Measurements from ENCODE around the gene SULT2B1.
"Not testable (repeated sequence)": the region's sequence is repeated elsewhere in the genome, so short reads cannot be mapped to it uniquely, and the experiment has no call there.

Gene SULT2B1

GRCh38 chr19:48524732-48525131 lies 27.2 kb upstream of the SULT2B1 start:
- in situ Hi-C loops (cut with MboI; ENCODE audit: low sequenced_read_pairs): no loop called here

GRCh38 chr19:48529156-48529555 lies 22.8 kb upstream of the SULT2B1 start:
- in situ Hi-C loops (cut with MboI; ENCODE audit: low sequenced_read_pairs): no loop called here

DNA sequence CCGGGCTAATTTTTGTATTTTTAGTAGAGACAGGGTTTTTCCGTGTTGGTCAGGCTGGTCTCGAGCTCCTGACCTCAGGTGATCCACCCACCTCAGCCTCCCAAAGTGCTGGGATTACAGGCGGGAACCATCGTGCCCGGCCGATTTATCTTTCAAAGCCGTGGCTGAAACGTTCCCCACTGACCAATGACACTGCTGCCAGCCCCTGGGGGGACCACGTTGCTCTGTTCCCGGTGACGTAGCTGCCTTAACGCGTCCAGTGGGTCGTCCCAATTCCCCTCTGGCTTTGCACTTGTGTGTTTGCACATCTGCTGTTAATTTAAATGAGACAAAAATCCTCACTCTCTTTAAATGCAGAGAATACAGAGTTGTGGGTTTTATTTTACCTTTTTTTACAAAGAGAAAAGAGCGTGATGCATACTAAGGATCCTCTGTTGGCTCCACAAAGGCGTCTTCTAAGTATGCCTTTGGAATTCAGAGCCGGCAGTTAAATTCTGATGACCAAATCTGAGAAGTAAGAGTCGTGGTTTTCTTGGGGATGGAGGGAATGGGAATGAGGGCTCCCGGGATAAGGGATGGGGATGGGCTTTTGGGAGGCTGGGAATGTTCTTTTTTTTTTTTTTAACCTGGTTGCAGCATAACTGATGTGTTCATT lies 21.8 kb upstream of the SULT2B1 start:
- in situ Hi-C loops (cut with MboI; ENCODE audit: low sequenced_read_pairs): no loop called here

- in situ Hi-C loops (cut with MboI; ENCODE audit: low sequenced_read_pairs): no loop called here
Observed at GRCh38 chr19:48530770-48531169, 21.2 kb upstream of the SULT2B1 start.

DNA sequence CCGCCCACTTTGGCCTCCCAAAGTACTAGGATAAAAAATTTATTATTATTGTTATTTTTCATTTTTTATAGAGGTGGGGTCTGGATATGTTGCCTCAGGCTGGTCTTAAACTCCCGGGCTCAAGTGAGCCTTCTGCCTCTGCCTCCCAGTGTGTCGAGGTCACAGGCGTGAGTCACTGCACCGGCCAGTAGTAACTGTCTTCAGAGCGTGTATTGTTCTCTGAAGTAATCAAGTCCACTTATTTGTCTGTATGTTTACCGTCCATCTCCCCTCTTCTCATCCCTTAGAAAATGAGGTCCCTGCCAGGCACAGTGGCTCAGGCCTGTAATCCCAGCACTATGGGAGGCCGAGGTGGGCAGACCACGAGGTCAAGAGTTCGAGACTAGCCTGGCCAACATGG lies 18.2 kb upstream of the SULT2B1 start:
- in situ Hi-C loops (cut with MboI; ENCODE audit: low sequenced_read_pairs): no loop called here

GRCh38 chr19:48537541-48537940 lies 14.4 kb upstream of the SULT2B1 start:
- in situ Hi-C loops (cut with MboI; ENCODE audit: low sequenced_read_pairs): no loop called here

DNA sequence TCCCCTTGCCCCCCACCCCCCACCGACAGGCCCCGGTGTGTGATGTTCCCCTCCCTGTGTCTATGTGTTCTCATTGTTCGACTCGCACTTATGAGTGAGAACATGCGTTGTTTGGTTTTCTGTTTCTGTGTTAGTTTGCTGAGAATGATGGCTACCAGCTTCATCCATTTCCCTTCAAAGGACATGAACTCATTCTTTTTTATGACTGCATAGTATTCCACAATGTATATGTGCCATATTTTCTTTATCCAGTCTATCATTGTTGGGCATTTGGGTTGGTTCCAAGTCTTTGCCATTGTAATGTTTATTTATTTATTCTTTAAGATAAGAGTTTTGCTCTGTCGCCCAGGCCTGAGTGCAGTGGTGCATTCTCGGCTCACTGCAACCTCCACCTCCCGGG lies 13.9 kb upstream of the SULT2B1 start:
- in situ Hi-C loops (cut with MboI; ENCODE audit: low sequenced_read_pairs): not testable (repeated sequence)

DNA sequence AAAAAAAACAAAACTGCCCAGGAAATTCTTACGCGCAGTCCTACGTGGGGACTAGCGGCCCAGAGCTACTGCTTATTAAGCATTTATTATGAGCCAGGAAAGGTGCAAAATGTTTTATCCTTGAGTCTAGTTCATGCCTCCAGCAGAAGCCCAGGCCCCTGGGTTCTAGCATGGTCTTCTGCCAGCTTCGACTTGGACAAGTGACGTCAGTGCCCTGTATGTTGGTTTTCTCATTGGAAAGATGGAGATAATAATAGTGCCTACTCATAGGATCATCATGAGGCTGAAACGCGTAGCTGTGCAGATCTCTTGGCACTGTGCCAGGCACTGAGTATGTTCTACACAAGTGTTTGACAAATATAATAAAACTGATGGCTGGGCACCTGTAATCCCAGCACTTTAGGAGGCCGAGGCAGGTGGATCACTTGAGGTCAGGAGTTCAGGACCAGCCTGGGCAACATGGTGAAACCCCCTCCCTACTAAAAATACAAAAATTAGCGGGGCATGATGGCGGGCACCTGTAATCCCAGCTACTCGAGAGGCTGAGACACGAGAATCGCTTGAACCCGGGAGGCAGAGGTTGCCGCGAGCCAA lies 12.4 kb upstream of the SULT2B1 start:
- in situ Hi-C loops (cut with MboI; ENCODE audit: low sequenced_read_pairs): no loop called here

DNA sequence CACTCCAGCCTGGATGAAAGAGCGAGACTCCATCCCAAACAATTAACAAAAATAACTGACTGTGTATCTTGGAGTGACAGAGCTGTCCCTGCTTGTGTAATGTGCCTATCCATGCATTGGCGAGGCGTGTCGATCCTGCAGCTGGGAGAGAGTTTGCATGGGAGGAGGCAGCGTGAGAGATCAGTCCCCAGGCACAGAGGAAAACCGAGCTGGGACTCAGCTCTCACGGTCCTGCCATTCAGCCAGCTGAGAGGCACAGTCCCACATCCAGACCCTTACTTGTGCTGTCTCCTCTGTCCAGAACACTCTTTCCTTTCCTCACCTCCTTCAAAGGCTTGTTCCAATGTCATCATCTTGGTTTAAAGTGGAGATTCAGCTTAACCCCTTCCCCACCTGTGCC lies 11.9 kb upstream of the SULT2B1 start:
- in situ Hi-C loops (cut with MboI; ENCODE audit: low sequenced_read_pairs): no loop called here

DNA sequence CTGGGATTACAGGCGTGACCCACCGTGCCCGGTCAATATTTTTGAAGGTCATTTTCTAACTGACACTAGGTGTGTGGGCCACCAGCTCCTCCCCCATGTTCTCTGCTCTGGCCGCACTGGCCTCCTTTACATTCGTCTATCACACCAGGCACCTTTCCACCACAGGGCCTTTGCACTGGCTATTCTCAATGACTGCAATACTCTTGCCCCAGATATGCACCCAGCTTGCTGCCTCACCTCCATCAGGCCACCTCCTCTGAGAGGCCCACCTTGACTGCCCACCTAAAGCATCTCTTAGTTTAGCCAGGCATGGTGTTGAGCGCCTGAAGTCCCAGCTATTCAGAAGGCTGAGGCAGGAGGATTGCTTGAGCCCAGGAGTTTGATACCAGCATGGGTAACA lies 10.2 kb upstream of the SULT2B1 start:
- in situ Hi-C loops (cut with MboI; ENCODE audit: low sequenced_read_pairs): no loop called here

DNA sequence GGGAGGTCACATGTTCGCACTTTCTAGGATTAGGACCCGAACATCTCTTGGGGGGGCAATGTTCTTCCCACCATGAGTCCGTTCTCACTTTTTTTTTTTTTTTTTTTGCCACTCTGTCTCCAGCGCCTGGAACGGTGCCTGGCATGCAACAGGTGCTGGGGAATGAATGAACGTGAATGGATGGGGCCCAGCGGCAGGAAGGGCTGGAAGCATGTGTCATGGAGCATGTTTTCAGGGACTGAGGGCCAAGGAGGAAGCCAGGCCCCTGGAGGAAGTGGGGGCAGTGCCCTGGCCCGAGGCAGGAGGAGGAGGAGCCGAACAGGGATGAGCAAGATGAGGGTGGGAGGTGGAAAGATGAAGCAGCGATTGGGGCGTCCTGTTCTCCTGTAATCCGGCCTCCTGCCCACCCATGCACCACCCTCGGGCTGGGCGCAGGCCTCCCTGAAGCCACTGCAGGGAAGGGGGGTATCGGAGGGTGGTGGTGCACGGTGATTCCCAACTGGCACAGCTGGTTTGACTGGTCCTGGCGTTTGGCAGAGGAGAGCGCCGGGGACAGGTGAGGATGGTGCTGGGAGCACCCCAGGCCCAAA lies 8.8 kb upstream of the SULT2B1 start:
- in situ Hi-C loops (cut with MboI; ENCODE audit: low sequenced_read_pairs): no loop called here

GRCh38 chr19:48544856-48545750 lies 6.9 kb upstream of the SULT2B1 start:
- in situ Hi-C loops (cut with MboI; ENCODE audit: low sequenced_read_pairs): no loop called here

- in situ Hi-C loops (cut with MboI; ENCODE audit: low sequenced_read_pairs): no loop called here
Observed at GRCh38 chr19:48547722-48548121, 4.2 kb upstream of the SULT2B1 start.

DNA sequence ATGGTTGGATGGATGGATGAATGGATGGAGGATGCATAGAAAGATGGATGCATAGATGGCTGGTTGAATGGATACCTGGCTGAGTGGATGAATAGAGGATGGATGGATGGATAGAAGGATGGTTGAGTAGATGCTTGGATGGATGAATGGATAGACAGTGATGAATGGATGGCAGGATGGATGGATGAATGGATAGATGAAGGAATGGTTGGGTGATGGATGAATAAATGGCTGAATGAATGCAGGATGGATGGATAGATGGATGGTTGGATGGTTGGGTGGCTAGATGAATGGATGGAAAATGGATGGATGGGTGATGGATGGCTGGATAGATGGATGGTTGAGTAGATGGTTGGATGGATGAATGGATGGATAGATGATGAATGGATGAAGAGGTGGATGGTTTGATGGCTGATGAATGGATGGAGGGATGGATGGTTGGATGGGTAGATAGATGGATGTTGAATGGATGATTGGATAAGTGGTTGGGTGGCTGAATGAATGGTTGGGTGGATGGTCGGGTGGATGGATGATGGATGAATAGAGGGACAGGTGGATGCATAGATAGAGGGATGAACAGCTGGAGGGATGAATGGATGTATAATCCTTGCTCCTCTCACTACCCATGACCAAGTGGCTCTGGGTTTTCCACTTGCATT lies 3.6 kb upstream of the SULT2B1 start:
- in situ Hi-C loops (cut with MboI; ENCODE audit: low sequenced_read_pairs): no loop called here

GRCh38 chr19:48549380-48549779 lies 2.6 kb upstream of the SULT2B1 start:
- in situ Hi-C loops (cut with MboI; ENCODE audit: low sequenced_read_pairs): no loop called here

DNA sequence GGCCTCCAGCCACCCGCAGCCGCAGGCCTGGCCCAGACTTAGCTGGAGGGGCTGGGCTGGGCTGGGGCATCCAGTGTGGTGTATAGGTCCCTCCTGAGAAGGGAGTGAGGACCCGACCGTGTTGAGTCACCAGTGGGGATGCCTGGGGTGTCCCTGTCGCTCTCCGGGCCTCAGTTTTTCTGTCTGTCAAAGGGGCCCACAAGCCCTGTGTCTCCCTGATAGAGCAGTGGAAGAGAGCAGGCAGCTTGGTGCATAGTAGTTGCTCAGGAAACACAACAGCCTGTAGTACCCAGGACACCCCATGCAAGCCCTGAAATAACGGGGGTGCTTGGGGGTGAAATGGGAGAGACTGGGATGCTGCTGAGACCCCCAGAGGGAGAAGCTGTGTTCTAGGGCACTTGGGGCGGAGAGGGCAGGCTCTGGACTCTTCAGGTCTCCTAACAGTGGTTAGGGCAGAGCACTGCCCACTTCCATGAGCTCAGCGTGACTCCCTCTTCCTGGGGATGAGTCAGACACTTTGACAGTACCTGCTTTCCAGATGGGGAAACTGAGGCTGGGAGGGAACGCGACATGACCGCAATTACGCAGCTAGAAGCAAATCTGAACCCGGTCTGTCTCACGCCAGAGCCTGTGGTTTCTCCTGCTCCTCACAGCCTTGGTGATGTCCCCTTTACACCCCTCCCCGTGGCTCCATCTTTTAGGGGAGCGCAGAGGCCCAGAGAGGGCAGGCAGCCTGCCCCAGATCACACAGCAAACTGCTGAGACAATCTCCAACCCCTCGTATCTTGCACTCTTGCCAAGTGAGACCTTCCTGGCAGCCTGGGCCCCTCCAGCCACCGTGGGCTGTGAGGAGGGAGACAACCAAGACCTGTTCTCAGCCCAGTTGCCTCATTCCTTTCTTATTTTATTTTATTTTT lies 692 bp downstream of the SULT2B1 start:
- in situ Hi-C loops (cut with MboI; ENCODE audit: low sequenced_read_pairs): no loop called here

DNA sequence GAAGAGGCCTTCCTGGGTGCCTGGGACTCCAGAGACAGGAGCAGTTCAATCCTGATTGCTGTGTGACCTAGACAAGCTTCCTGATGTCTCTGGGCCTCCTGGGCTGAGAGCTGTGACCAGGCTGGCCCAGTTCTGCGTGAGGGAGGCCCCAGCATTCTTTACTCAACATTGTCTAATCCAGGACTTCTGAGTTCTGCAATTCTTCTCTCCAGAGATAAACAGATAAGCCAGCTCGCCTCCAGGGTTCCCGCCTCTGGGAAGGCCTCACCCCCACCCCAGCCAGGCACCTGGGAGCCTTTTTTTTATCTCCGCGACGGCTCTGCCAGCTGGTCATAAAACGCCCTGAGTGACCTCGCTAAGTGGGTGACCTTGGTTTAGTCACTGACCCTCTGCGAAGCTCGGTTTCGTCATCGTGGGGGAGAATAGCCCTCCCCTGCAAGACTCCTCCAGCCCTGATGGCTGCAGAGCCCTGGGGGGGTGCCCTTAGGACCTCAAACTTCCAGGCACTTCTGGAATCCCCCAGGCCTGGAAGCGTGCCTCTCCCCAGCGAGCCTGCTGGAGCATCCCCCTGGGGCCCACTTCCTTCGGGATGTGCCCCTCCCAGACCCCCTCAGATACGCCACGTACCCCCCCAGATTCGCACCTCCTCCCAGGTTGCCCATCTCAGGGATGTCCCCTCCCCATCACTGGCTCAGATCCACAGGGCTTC lies 1.9 kb downstream of the SULT2B1 start:
- in situ Hi-C loops (cut with MboI; ENCODE audit: low sequenced_read_pairs): no loop called here

GRCh38 chr19:48554385-48555091 lies 2.6 kb downstream of the SULT2B1 start:
- in situ Hi-C loops (cut with MboI; ENCODE audit: low sequenced_read_pairs): no loop called here

- in situ Hi-C loops (cut with MboI; ENCODE audit: low sequenced_read_pairs): no loop called here
Observed at GRCh38 chr19:48556163-48556562, 4.2 kb downstream of the SULT2B1 start.

All from HL-60/S4 treated with phorbol 12-myristate 13-acetate at 8.2 ng/mL for 4 days and 3 days (cell line).